Lower leg skin (tissue), 3 donors: ENCODE data around the gene DHDH.

ENCODE experiments used
- CTCF ChIP-seq, 3 donors: fragments of 450-650 bp; IDR thresholded peaks; one replicate each; pipeline ENCODE4 v1.5.1; 2016; ENCODE audit warnings: antibody characterized with exemption in 3 of 3, mild to moderate bottlenecking in 3 of 3, moderate library complexity in 2 of 3
- POLR2A ChIP-seq, 2 donors: fragments of 450-650 bp; IDR thresholded peaks; one replicate each; pipeline ENCODE4 v1.6.1; 2016 to 2017; ENCODE audit warnings: antibody characterized with exemption in 2 of 2, mild to moderate bottlenecking in 1 of 2, moderate library complexity in 1 of 2

GRCh38 chr19:48970139-48970766 is 36.8 kb downstream of the DHDH start:
- TF ChIP-seq CTCF (IDR thresholded peaks at IDR 0.05) (no peak), POLR2A (IDR thresholded peaks at IDR 0.05) (no peak)
